ENCODE results near the gene TXNDC5. TPM values are rescaled to one million over a fixed set of nuclear protein-coding genes. Genes with fewer than 3 reads are reported as not detected.

TXNDC5 gene
- total RNA-seq, 1 donor from 2014 or later: 88.1 TPM

DNA sequence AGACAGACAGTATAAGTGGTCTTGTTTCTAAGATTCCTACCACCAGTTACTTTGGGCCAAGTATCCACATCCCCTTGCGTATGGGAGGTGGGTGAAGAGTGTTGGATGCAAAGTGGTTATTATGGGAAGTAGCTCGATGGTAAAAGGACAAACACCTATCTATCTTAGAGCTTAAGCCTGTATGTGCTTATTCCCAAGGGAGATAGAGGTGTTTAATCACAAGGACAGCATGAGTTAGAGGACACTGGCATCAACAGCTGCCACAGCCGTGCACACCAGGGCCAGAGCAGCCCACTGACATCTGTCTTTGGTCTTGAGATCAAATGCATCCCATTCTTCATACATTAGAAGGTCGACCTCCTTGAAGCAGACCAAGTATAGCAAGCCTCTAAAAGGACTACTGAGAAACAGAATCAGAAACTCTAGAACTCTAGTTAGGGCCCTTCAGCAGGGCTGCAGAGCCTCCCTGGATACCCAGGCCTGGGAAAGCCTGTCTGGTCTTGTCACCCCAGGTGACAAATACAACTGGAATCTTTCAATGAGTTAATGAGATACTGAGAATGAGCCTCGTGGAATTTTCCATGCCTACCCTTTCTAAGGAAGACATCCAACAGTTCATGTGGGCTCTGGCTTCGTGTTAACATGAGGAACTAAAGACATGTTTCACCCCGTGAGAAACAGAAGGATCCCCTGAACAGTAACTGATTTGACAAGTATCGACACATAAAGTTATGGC lies 28.7 kb downstream of the TXNDC5 start:
- TF ChIP-seq POLR2AphosphoS5 (IDR thresholded peaks at IDR 0.05; ENCODE audit: insufficient read depth in 1 of 2, low read depth in 1 of 2): no peak
- TF ChIP-seq, protein P1, sequence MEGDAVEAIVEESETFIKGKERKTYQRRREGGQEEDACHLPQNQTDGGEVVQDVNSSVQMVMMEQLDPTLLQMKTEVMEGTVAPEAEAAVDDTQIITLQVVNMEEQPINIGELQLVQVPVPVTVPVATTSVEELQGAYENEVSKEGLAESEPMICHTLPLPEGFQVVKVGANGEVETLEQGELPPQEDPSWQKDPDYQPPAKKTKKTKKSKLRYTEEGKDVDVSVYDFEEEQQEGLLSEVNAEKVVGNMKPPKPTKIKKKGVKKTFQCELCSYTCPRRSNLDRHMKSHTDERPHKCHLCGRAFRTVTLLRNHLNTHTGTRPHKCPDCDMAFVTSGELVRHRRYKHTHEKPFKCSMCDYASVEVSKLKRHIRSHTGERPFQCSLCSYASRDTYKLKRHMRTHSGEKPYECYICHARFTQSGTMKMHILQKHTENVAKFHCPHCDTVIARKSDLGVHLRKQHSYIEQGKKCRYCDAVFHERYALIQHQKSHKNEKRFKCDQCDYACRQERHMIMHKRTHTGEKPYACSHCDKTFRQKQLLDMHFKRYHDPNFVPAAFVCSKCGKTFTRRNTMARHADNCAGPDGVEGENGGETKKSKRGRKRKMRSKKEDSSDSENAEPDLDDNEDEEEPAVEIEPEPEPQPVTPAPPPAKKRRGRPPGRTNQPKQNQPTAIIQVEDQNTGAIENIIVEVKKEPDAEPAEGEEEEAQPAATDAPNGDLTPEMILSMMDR (IDR thresholded peaks at IDR 0.05): no peak
- TF ChIP-seq POLR2A (IDR thresholded peaks at IDR 0.05): no peak

DNA sequence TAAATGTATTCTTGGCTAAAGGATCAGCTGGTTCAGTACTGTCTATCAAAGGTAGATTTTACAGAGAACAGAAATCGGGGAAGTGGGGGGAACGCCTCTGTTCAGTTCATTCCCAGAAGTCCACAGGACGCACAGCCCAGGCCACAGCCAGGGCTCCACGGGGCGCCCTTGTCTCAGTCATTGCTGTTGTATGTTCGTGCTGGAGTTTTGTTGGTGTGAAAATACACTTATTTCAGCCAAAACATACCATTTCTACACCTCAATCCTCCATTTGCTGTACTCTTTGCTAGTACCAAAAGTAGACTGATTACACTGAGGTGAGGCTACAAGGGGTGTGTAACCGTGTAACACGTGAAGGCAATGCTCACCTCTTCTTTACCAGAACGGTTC lies 29.9 kb downstream of the TXNDC5 start:
- DNase-seq (ENCODE audit: extremely low spot score in 2 of 2): no peak
- intact Hi-C loops (cut with DNase I): no loop called here
- H3K36me3 ChIP-seq: peaks cover 0 to 41% of the 10 kb centered on the region in 2 donors

More for the DNA sequence above, 28.7 kb downstream of the TXNDC5 start:
- Histone ChIP-seq H3K36me3 (peaks cover 0 to 52% of the 10 kb centered on the region in 2 donors), H3K4me1 (no peaks in the 10 kb centered on the region), H3K4me3 (no peak overlapping the region), H3K27me3 (no peaks in the 10 kb centered on the region), H3K9me3 (no peaks in the 10 kb centered on the region), H3K27ac (no peak overlapping the region)
- intact Hi-C loops (cut with DNase I): no loop called here
- no peak for DNase-seq (ENCODE audit: extremely low spot score in 2 of 2)

GRCh38 chr6:7879980-7880717 lies 30.4 kb downstream of the TXNDC5 start:
- intact Hi-C loops (cut with DNase I): no loop called here
- no peak overlapping the region for H3K4me3 ChIP-seq
- no peaks in the 10 kb centered on the region for H3K4me1 ChIP-seq
- H3K27ac ChIP-seq: no peak overlapping the region
- H3K9me3 ChIP-seq: no peaks in the 10 kb centered on the region
- DNase-seq (ENCODE audit: extremely low spot score in 2 of 2): no peak
- no peaks in the 10 kb centered on the region for H3K27me3 ChIP-seq
- H3K36me3 ChIP-seq: peaks cover 0 to 37% of the 10 kb centered on the region in 2 donors
- TF ChIP-seq POLR2AphosphoS5 (IDR thresholded peaks at IDR 0.05; ENCODE audit: insufficient read depth in 1 of 2, low read depth in 1 of 2) (no peak), POLR2A (IDR thresholded peaks at IDR 0.05) (no peak)
- TF ChIP-seq, protein P1 (IDR thresholded peaks at IDR 0.05): no peak

More for the DNA sequence above, 29.9 kb downstream of the TXNDC5 start:
- no peak overlapping the region for H3K4me3 ChIP-seq
- H3K4me1 ChIP-seq: no peaks in the 10 kb centered on the region
- H3K27ac ChIP-seq: no peak overlapping the region
- H3K9me3 ChIP-seq: no peaks in the 10 kb centered on the region
- H3K27me3 ChIP-seq: no peaks in the 10 kb centered on the region
- TF ChIP-seq POLR2AphosphoS5 (IDR thresholded peaks at IDR 0.05; ENCODE audit: insufficient read depth in 1 of 2, low read depth in 1 of 2) (no peak), POLR2A (IDR thresholded peaks at IDR 0.05) (no peak)
- TF ChIP-seq, protein P1 (IDR thresholded peaks at IDR 0.05): no peak

- TF ChIP-seq, protein P1 (IDR thresholded peaks at IDR 0.05): no peak
- no peak for TF ChIP-seq POLR2AphosphoS5 (IDR thresholded peaks at IDR 0.05; ENCODE audit: insufficient read depth in 1 of 2, low read depth in 1 of 2)
- TF ChIP-seq POLR2A (IDR thresholded peaks at IDR 0.05): no peak
- Histone ChIP-seq H3K4me1 (no peaks in the 10 kb centered on the region), H3K36me3 (peaks cover 0 to 31% of the 10 kb centered on the region in 2 donors), H3K9me3 (no peaks in the 10 kb centered on the region), H3K27ac (no peak overlapping the region), H3K27me3 (no peaks in the 10 kb centered on the region), H3K4me3 (no peak overlapping the region)
- intact Hi-C loops (cut with DNase I): no loop called here
- DNase-seq (ENCODE audit: extremely low spot score in 2 of 2): no peak
Observed at GRCh38 chr6:7879579-7879978, 31.0 kb downstream of the TXNDC5 start.
